ENCODE measurements around the gene PCCA.

The PCCA gene

DNA sequence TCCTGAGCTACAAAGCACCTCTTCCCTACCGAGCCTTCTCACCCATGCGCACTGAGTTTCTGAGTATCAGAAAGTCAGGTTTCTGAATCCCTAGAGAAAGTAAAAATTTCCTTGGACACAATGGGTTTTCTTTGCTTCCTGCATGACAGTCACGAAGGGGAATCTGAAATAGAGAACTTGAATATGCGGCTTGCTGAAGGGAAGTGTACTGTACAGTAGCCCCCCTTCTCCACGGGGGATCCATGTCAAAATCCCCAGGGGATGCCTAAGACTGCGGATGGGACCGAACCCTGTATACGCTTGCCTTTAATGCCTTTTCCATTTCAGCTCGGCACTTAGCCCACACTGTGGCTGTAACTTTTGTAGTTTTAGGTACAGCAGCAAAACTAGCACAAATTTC, 391.8 kb downstream of the PCCA start:
- no peak for DNase-seq

DNA sequence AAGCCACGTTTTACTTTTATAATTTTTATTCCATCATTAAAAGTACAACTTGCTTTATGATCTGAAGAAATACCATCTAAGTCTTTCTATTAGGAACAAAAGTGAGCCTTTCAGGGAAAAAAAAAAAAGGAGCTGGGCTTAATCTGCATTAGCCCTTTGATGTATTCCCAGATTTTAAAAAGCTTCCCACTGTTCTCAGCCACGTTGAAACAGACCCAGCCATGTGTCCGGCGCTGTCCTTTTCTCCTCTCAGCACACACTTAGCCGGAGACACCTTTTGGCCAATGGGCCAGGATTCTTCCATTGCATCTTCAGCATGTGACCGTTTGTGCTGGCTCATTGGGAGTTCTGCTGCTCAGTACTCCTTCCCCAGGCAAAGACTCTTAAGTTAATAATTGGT, 394.2 kb downstream of the PCCA start:
- DNase-seq, result no peak

DNA sequence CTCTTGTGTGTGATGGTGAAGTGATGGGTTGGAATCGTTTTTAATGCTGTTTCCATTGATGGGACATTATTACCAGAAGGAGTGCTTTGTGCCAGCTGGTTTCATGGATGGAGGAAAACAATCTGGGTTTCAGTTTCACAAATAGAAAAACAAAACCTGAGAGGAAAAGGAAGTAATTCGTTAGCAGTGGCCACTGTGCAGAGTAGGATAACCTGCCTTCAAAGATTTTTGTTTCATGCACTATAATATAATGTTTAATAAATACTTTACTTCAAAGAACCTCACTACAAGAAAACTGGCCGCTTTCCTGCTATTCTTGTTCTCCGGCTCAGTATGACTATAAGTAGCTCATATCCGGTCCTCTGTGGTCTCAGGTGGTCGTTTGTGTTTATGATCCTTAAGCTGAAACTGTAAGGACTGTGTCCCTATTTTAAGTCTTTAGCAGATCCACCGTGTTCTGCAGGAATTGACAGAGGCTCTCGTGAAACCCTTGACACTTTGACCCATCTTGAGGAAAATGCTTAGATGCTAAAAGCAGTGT, 395.0 kb downstream of the PCCA start:
- DNase-seq, result no peak

DNA sequence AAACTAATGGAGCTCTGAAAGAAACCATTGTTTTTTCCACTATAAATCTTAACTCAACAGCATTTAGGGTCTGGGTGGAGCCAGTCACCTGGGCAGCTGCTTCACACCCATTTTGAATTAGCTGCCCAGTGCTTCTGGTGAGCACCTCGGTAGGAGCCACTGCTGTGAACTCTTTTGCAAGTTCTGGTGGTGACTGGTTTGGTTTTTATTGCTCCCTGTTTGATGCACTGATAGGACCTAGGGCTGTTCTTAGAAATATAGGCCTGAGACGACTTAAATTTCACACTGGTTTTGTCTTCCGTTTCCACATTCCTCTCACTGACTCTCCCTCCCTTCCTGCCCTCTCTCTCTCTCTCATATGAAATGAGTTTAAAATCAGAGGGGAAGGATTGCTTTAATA, 395.8 kb downstream of the PCCA start:
- no peak for DNase-seq

DNA sequence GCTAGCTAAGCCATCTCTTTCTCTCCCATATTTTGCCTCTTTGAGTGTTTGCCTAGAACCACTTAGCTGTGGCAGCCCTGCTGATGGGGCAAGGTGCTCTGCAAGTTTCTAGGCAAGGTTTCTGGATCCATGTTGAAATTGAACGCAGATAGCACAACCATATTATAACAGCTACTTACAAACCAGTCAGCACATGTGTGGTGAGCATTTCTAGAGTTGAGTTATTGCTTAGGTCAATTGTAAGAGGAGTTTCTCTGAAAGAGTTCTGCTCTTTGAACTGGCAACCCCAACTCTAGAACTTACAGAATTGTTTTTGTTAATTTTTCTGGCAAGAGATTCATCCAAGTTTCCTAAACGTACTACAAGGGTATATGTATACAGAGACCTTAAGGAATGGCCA, 396.4 kb downstream of the PCCA start:
- DNase-seq, result no peak

DNA sequence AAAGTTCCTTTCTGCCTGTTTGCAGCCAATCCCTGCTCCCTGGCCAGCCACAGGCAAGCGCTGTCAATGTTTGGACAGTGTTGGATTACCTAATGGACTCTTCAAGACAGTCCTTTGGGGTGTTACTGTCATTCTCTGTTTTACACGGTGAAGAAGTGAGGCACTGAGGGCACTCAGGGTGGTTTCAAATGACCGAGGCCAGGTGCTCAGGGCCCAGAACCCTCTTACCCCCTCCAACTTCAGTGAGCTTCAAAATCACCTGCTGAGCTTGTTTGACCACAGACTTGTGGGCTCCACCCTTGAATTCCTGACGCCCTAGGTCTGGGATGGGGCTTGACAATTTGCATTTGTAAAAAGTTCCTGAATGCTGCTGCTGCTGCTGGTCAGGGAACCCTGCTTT, 401.8 kb downstream of the PCCA start:
- peak; percentile 97 to 98 for DNase-seq

DNA sequence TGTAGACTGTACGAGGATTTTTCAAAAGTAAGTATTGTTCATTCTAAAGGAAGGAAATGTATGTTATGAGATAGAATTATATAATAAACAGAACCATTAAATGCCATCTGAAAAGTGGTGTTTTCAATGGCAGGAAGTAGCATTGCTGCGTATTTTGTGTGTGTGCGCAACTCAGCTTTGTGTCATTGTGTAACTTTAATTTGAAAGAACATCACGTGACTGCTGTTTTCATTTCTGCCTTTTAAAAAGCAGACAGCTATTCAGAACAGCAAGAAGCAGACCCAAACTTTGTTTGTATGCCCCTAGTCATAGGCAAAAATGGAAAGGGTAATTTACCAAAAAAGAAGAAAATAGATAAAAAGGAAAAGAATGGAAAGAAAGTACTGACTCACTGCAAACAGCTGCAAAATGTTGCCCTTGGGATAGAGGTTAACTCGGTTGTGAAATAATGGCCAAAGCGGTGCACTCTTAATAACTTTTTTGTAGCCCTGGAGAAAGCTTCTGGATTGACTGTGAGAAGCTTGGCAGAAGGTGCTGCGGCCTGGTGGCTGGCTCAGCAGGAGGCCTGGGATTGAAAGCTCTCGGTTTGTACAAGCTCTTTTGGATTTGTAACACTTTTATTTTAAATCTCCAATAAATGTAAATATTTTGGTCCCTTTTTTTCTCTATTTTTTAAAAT, 402.4 kb downstream of the PCCA start:
- no peak for DNase-seq

DNA sequence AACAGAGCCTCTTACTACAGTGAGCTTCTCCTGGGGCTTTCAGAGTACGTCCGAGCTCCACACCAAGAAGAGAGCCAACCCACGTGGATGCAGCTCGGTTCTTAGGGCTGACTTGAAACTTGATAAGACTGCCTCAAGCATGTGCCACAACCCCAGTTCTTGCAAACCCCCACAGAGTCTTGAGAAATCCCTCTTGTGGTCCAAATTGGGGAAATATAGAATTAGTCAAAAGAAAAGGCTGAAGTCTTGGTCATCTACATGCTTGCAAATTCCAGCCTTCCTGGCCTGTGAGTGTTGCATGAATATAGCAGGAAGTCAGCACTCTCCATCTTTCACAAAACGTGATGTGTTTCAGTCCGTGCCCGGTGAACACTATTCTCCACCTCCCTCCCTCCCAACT, 404.5 kb downstream of the PCCA start:
- DNase-seq, result no peak

DNA sequence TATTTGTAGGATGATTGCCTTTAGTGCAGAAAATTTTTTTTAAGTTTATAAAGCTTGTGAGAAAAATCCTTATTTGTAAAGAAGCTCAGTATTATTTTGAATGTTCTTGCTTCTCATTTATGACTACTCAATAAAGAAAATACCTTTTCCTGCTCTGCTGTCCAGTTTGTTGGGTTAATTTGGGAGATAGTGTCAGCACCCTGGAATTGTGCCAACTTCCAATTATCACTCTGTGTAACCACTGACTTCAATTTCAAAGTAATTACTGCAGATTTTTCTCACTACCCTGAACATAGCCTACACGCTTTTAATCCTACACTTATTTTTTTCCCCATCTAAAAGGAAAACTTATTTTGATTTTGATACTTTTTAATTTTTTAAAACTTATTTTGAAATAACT, 406.6 kb downstream of the PCCA start:
- no peak for DNase-seq

DNA sequence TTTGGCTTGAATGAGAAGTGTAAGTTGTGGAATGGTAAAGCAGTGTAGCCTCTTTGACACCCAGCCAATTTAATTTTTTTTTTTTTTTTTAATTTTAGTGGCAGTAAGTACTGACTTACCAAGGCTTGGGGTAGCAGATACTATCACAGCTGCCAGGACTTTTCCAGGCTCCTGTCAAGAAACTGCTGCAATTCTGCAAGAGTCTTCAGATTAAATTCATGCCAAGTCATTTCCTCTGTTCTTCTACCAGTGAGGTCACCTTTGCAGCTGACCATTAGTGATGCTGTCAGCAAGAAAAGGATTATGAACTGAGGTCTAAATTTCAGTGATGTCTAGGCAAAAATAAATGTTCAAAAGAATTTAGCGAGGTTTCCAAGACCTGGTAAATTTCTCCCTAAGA, 408.5 kb downstream of the PCCA start:
- DNase-seq, result no peak

DNA sequence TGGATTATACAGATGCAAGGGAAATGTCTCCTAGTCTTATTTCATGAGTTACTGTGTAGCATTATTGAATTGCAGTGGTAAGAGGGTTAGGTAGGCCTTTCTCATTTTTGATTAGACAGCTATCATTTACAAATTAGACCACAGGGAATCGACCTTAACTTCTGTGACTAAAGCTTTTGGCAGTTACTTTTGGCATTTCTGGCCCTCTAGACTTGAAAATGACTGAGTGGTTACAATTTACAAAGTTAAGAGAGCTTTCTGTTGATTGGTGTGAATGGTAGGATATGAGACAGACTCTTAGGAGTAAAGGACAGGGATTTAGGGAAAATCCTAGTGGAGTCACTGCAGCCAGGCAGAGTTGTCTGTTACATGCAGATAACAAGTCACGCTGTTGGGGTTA, 413.6 kb downstream of the PCCA start:
- no peak for DNase-seq

DNA sequence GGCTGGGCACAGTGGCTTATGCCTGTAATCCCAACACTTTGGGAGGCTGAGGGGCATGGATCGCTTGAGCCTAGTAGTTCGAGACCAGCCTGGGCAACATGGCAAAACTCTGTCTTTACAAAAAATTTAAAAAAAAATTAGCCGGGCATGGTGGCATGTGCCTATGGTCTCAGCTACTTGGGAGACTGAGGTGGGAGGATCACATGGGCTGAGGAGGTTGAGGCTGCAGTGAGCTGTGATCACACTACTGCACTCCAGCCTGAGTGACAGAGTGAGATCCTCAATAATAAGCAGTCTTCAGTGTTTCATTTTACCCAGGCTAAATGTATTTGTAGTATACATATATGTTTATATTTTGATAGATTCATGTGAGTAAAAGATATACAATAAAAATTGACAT, 414.7 kb downstream of the PCCA start:
- DNase-seq, result no peak

DNA sequence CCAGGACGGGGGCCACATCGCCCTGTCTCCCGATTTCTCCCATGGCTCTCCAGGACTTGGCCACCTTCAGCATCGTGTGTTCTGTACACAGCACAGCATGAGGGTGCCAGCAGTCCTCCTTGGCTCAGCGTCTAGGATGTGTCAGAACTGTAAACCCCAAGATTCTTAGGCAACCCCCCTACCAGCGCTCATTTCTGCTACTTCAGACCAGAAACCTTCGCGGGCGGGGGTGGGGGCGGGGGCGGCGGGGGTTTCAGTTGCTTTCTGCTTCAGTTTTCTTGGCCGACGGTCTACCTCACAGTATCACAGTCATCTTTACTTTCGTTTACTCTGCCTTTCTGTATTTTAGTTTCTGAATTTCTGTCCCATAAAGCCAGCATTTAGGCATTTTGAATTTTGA, 417.3 kb downstream of the PCCA start:
- DNase-seq, result no peak

DNA sequence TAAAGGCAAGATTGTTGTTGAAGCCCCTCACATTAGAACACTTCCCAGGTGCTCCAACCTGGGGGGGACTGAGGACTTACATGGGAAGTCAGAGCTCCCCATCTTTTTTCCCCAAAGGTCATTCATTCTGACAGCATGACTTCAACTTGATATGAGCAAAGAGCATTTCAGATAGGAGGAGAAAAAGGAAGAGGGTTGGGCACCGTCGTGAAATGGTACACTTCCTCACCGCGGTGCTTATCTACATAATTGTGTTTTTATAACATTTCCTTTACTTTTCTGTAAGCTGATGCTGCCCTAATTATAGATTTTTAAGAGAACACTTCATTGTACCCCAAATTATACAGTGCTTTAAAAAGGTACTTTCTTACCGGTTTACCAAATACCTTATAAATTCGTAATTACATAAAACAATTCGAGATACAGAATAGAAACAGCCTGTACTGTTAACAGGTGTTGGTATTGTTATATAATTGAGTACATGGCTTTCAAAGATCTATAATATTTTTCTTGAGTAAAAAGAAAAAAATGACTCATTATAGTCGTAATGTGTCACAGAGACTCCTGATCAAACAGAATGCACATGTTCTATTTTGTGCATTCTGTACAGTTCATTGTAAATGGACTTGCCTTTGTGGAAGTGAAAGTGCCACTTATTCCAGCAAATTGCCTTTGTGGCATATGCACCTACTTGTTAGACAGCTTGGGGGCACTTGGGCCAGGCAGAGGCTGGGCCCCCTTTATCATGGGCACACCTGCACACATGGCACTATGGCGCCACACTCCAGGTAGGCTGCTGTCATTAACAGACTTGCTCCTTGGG, 417.9 kb downstream of the PCCA start:
- peak in 1 of 2 experiments; percentile 41 for DNase-seq

DNA sequence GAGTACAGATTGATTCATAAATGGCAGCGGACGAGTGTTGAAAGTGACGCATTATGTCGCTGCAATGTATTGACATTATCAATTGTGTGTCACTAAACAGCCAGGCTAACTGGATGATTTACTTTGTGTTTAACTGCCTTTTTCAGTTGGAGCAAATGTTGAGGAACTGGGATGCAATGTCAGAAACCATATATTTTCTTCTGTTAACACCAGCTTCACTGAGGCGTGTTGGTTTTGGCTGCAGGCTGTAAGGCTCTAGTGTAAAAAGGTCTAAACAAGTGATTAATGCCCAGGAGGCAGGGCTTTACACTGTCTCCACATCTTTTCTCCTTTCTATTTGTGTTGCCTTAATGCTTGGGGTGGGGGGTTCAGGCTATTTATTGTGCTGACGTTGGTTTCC, 419.6 kb downstream of the PCCA start:
- peak in 1 of 2 experiments; percentile 57 for DNase-seq

DNA sequence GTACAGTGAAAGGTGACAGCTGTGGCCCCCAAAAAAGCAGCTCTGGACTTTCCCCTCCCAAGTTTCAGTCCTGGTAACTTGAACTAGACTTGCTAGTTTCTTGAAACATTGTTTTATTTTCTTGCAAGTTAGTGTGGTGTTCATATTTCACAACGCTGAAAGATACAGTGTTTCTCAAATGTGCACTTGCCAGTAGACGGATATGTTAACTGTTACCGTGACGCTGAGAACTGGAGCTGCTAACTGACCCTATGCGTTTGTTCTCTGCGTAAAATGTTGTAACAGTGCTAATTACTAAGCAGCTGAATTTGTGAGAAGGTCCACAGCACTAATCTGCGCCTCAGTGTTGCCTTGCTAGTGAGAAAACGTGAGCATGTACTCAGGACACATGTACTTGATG, 420.1 kb downstream of the PCCA start:
- peak in 1 of 2 experiments; percentile 63 for DNase-seq

DNA sequence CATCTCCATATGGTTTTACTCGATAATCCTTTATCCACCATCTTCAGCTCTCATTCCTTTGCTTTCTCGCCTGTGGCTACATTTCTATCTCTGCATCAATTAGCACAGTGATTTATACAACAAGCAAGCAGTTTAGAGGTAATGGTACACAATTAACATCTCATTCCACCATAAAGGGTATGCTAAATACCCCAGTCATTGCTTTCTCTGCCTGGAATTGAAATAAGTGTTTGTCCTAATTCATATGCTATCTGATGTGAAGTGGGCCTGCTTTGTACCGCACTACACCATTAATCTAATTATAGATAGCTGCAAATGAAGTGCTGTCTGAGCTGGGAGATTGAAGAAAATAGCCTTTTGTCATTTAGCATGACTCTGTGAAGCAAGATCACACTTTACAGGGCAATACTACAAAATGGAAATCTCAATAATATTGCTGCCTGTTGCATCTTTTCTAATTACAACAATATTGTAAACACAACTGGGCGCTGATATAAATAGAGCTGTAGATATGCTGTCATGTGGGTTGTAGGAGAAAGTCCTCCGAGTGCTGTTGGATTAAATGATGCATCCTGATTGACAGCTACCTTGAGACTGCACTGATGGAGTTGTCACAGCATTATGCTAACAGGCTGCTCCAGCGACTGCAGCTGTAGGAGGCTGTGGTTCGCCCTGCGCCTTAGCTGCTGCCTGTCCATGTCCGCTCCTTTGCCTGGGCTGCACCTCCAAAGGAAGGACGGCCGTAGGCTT, 421.5 kb downstream of the PCCA start:
- DNase-seq, result no peak

DNA sequence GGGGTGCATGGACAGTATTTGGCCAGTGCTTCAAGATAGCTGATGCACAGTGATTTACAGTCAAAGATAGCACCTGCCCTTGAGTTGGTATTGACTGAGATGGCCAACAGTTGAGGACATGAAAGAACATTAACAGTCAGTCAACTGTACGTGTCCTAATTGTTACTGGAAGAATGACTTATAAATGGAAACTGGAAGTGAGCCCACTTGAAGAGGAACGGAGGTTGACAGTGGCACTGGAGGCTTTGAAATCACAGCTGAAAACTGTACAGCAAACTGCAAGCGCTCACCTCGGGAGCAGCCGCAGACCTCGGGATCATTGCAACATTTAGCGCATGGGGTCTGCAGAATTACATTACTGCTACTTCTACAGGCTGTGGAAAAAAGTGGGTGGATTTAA, 422.6 kb downstream of the PCCA start:
- peak in 1 of 2 experiments; percentile 39 for DNase-seq

DNA sequence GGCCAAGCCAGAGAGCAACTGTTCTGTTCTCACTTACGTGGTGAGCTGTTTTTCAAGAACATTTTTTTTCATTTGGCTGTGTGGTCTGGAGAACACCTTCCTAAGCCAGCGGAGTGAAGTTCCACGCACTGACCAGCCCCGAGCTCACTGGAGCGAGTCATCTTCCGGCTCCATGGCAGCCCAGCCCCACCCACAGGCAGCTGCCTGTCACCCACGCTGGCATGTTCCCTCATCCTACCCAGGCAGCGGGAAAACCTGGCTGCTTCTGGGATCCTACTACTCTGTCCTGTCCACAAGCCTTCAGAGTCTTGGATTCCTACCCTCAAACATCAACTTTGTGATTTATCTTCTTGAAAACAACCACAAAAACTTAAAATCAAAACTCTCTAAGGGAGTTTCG, 423.5 kb downstream of the PCCA start:
- DNase-seq, result no peak

DNA sequence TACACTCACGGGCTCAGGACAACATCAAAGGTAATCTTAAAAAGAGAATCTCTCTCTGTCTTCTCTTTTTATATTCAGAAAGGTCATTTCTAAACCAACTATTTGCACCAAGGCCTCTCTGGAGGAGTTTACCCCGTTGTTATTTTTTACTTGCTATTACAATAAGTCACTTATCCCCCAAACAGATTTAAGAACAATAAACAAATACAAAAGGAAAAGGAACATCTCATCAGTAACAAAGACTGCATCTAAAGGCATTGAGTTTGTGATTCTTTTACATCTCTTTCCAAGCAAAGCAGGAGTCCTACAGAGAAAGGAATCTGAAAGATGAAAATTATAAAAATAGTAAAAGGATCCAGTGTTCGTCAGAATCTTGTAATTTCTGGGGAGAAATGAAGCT, 424.3 kb downstream of the PCCA start:
- DNase-seq, result no peak

DNA sequence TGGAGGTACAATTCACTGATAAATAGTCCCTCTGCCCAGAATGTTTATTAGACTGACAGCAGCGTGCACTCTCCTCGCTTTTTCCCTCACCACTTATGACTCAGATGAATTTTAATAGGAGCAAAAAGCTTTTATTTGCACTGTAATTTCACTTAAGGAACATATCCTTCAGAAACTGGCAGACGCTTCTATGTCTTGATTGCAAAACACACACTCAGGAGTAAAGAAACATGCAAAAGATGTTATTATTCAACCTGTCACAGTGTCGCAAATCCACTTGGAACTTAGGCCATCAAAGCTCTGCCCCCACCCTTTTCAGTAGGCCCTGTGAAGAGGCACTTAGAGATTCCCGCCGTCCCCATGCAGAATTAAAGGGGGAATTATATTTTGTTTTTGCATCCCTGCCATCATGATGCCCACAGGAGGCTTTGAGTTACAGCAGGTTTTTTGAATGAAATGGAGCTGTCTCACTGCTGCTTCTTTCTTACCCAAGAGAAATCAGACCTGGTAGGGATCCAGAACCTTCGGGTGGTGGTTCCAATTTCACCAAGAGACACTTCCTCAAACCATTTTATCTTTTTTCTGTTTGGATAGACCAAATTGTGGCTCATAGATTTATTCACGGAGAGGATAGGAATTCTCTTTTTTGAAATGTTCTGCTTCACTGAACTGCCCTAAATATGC, 425.2 kb downstream of the PCCA start:
- peak; percentile 91 to 94 for DNase-seq

DNA sequence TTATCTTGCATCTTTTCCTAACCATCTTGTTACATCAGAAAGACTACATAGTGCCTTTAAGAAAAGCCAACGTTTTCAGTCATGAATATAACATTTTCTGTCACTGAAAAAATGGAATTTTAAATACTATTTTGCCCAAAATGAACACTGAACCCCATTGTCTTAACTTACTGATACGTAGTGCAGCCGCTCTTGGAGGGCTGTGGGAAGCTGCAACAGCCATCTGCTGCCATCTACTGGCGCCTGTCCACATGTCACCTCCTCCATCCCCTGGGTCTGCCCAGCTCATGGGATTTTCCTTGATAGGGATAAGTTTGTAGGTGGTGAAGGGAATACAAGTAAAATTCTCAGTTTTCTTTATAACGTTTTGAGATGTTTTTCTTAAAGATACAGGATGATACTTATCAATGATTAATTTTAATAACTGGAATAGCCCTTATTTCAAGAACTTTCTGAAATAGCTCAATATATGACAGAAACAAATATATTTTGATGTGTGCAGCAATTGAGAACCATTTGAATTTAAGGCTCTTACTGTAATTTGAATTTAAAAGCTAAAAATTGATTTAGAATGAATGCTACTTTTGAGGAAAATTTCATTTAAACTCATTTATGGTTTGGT, 426.0 kb downstream of the PCCA start:
- peak; percentile 79 to 93 for DNase-seq

DNA sequence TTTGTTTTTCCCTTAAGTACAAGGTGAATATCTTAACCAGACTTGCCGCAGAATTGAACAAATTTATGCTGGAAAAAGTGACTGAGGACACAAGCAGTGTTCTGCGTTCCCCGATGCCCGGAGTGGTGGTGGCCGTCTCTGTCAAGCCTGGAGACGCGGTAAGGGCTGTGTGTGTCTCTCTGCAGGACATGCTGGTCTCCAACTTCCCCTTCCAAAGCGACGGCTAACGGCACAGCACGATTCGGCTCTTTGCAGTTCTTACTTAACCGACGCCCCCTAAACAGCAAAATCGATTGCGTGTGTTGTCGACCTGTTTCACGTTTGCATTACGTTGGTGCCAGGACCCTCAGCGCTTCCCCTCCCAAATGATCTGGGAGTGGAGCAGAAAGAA, 426.5 kb downstream of the PCCA start:
- no peak for DNase-seq

Data from NCI-H187 (cell line).